CD4-positive, alpha-beta memory T cell (primary cell): ENCODE measurements around the gene LYPD6B. TPM values are rescaled to one million over a fixed set of nuclear protein-coding genes. Genes with fewer than 3 reads are reported as not detected.

Experiments
- CTCF ChIA-PET: fragments of 350-600 bp; sonication (Branson Sonifier 250); formaldehyde crosslinking; loops from one replicate; lab custom pipeline; 2021; ENCODE audit warnings: inconsistent platforms; ENCODE audit not compliant: partially characterized antibody; lab: Charles Lee
- POLR2A ChIA-PET: fragments of 350-600 bp; sonication (Branson Sonifier 250); formaldehyde crosslinking; loops from one replicate; lab custom pipeline; 2021; ENCODE audit not compliant: partially characterized antibody; lab: Charles Lee
- DNase-seq, 5 donors: peaks; one replicate each; pipeline versions ENCODE4 v3.0.0 to v3.0.0-alpha.2; 2020 to 2022; ENCODE audit warnings: mixed read lengths in 1 of 5
- H3K27ac ChIP-seq: one replicate; pipeline ENCODE4 v1.7.0; 2013; ENCODE audit warnings: low read depth, low read length
- H3K27me3 ChIP-seq: 2 replicates; pipeline ENCODE4 v1.7.0; 2013; ENCODE audit warnings: mild to moderate bottlenecking, low read length, moderate library complexity; ENCODE audit not compliant: insufficient read depth
- H3K36me3 ChIP-seq: 2 replicates; pipeline ENCODE4 v1.7.0; 2013; ENCODE audit warnings: mild to moderate bottlenecking, low read length, moderate library complexity; ENCODE audit not compliant: insufficient read depth
- H3K4me1 ChIP-seq: 2 replicates; pipeline ENCODE4 v1.7.0; 2013; ENCODE audit warnings: mild to moderate bottlenecking, low read length, moderate library complexity; ENCODE audit not compliant: insufficient read depth
- H3K4me3 ChIP-seq, 2 donors: one replicate each; pipeline ENCODE4 v1.7.0; 2013; ENCODE audit warnings: low read length in 2 of 2, mild to moderate bottlenecking in 1 of 2
- H3K9me3 ChIP-seq, 2 donors: one replicate each; pipeline ENCODE4 v1.7.0; 2013; ENCODE audit warnings: low read length in 2 of 2, control low read depth in 1 of 2; ENCODE audit not compliant: control insufficient read depth in 1 of 2
- H3K27ac Mint-ChIP-seq, 7 donors: one replicate each; pipeline ENCODE4 v1.8.0; 2020 to 2021; ENCODE audit warnings: mixed read lengths in 7 of 7, mild to moderate bottlenecking in 6 of 7, inconsistent platforms in 3 of 7, moderate library complexity in 3 of 7
- H3K27me3 Mint-ChIP-seq, 2 donors: one replicate each; pipeline ENCODE4 v1.8.0; 2020 to 2021; ENCODE audit warnings: mixed read lengths in 2 of 2
- H3K36me3 Mint-ChIP-seq, 2 donors: one replicate each; pipeline ENCODE4 v1.8.0; 2020 to 2021; ENCODE audit warnings: mixed read lengths in 2 of 2, inconsistent platforms in 1 of 2, mild to moderate bottlenecking in 1 of 2
- H3K4me1 Mint-ChIP-seq, 4 donors: one replicate each; pipeline ENCODE4 v1.8.0; 2020 to 2021; ENCODE audit warnings: mixed read lengths in 4 of 4, mild to moderate bottlenecking in 1 of 4
- H3K4me3 Mint-ChIP-seq, 8 donors: one replicate each; pipeline ENCODE4 v1.8.0; 2020 to 2021; ENCODE audit warnings: mixed read lengths in 8 of 8, mild to moderate bottlenecking in 7 of 8, moderate library complexity in 6 of 8, inconsistent platforms in 3 of 8
- H3K9me3 Mint-ChIP-seq, 8 donors: one replicate each; pipeline ENCODE4 v1.8.0; 2020 to 2021; ENCODE audit warnings: mixed read lengths in 8 of 8, mild to moderate bottlenecking in 5 of 8, inconsistent platforms in 3 of 8, moderate library complexity in 1 of 8
- intact Hi-C: fragments of 100-400 bp; cut with micrococcal nuclease; formaldehyde crosslinking; loops from one replicate; pipeline ENCODE4 v1.15.1; 2023
- polyA plus RNA-seq, 2 donors: library from polyadenylated mRNA; unstranded; fragments of 300-500 nt; fragmentation: Illumina TruSeq; gene quantifications; one replicate each; pipeline ENCODE4 v1.2.3, GENCODE V29; 2021
- total RNA-seq, 2 experiments: library from RNA; stranded (reverse); gene quantifications; one replicate each; pipeline ENCODE4 v1.2.3, GENCODE V29; 2021

LYPD6B gene
- total and polyA plus RNA-seq, 4 experiments from 2014 or later: not detected

DNA sequence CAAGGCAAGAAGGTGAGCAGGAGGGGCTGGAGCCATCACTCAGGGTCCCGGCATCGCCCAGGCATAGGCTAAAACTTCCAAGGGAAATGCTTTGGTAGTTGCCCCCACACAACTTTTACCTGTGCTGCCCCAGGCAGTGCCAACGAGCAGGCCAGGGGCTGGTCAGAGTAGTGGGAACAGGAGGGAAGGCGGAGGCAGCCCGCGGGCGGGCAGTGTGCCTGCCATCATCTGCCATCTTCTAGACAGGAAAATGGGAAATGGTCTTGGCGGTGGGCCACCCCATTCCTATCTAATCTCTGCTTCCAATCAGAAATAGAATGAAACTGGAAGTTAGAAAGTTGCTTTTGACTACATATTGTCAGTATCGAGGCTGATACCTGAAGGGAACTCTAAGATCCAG is 26.0 kb upstream of the LYPD6B start:
- H3K27me3 Mint-ChIP-seq: no peaks in the 10 kb centered on the region
- Histone ChIP-seq H3K9me3 (no peaks in the 10 kb centered on the region), H3K36me3 (peaks cover 11% of the 10 kb centered on the region), H3K4me1 (no peaks in the 10 kb centered on the region), H3K27me3 (no peaks in the 10 kb centered on the region), H3K4me3 (no peak overlapping the region), H3K27ac (no peak overlapping the region)
- H3K4me3 Mint-ChIP-seq: no peak overlapping the region
- intact Hi-C loops: no loop called here
- peaks cover 20 to 38% of the 10 kb centered on the region in 2 donors for H3K36me3 Mint-ChIP-seq
- no peak for DNase-seq
- ChIA-PET CTCF (interaction anchor here (2.5 kb wide), 1 partner anchor 549 kb away, joined by 9 read pairs; no protein-coding TSS in a partner anchor), POLR2A (no interaction called here)
- H3K27ac Mint-ChIP-seq: peak overlapping the region in 1 of 7 donors; percentile 6
- peaks cover 2 to 11% (median 5%) of the 10 kb centered on the region in 4 donors for H3K4me1 Mint-ChIP-seq
- H3K9me3 Mint-ChIP-seq: no peaks in the 10 kb centered on the region

DNA sequence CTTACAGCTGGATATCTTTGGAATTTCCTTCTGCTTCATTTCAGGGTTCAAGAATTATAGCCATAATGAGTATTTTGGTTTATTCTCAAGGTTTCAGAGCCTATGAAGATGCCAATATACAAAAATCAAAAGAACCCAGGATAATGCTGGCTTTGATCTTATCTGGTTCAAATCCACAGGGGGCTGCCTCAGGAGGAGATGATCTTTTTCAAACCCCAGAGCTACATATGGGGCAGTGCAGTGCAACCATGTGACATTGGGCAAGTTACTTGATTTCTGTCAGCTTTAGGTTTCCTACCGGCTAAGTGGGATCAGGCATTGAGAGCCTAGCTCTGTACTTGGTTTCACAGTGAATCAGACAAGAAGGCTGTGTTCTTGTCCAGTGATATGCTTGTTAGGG is 23.0 kb upstream of the LYPD6B start:
- H3K27ac Mint-ChIP-seq: peak overlapping the region in 2 of 7 donors; percentile 1 to 4
- no peaks in the 10 kb centered on the region for H3K27me3 Mint-ChIP-seq
- CTCF ChIA-PET: interaction anchor here (1.0 to 7.3 kb wide), 7 partner anchors 14 to 557 kb away, joined by 3 to 98 read pairs (median 18); partner anchors contain the start of gene LYPD6B
- Histone ChIP-seq H3K4me1 (no peaks in the 10 kb centered on the region), H3K27ac (no peak overlapping the region), H3K36me3 (peaks cover 11% of the 10 kb centered on the region), H3K4me3 (no peak overlapping the region), H3K27me3 (no peaks in the 10 kb centered on the region), H3K9me3 (no peaks in the 10 kb centered on the region)
- H3K36me3 Mint-ChIP-seq: peaks cover 11 to 28% of the 10 kb centered on the region in 2 donors
- intact Hi-C loops: no loop called here
- POLR2A ChIA-PET: no interaction called here
- H3K4me3 Mint-ChIP-seq: no peak overlapping the region
- H3K9me3 Mint-ChIP-seq: no peaks in the 10 kb centered on the region
- H3K4me1 Mint-ChIP-seq: peaks cover 2 to 12% (median 6%) of the 10 kb centered on the region in 4 donors
- no peak for DNase-seq

DNA sequence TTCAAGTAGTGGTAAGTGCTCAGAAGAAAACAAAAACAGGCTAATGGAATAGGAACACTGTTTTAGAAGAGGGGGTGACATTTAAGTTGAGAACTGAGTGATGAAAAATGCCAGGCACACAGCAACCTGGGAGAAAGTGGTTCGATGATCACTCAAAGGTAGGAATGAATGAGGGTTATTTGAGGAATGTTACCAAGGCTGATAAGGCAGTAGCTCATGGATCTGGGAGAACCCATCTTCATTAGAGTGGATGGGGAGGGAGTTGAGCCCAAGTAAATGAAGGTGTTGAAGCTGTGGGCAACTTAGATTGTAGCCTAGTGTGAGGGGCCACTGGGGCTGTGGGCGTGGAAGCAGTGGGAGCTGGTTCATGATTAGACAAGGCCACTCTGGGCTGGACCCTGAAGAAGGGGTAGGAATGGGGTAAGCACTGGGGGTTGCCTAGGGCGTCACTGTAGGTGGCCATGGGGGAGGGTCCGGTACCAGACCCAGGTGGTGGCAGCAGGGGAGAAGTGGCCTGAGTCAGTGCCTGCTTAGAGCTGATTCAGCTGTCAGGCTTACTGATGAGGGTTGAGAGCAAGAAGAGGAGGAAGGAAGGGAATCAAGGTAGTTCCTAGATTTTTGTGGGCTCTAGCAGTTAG is 22.5 kb upstream of the LYPD6B start:
- peak overlapping the region in 2 of 7 donors; percentile 1 to 49 for H3K27ac Mint-ChIP-seq
- no peak overlapping the region for H3K27ac ChIP-seq
- no peaks in the 10 kb centered on the region for H3K4me1 ChIP-seq
- H3K27me3 ChIP-seq: no peaks in the 10 kb centered on the region
- no peaks in the 10 kb centered on the region for H3K9me3 Mint-ChIP-seq
- H3K4me1 Mint-ChIP-seq: peaks cover 2 to 12% (median 6%) of the 10 kb centered on the region in 4 donors
- CTCF ChIA-PET: interaction anchor here (1.0 to 7.3 kb wide), 16 partner anchors 7 to 1041 kb away, joined by 3 to 98 read pairs (median 8); partner anchors contain the start of gene LYPD6B
- peaks cover 7% of the 10 kb centered on the region for H3K36me3 ChIP-seq
- no peak overlapping the region for H3K4me3 Mint-ChIP-seq
- no peak overlapping the region for H3K4me3 ChIP-seq
- H3K27me3 Mint-ChIP-seq: no peaks in the 10 kb centered on the region
- DNase-seq: no peak
- no peaks in the 10 kb centered on the region for H3K9me3 ChIP-seq
- intact Hi-C loops: no loop called here
- peaks cover 10 to 23% of the 10 kb centered on the region in 2 donors for H3K36me3 Mint-ChIP-seq
- POLR2A ChIA-PET: interaction anchor here (1.3 kb wide), 1 partner anchor 545 kb away, joined by 4 read pairs; no protein-coding TSS in a partner anchor

DNA sequence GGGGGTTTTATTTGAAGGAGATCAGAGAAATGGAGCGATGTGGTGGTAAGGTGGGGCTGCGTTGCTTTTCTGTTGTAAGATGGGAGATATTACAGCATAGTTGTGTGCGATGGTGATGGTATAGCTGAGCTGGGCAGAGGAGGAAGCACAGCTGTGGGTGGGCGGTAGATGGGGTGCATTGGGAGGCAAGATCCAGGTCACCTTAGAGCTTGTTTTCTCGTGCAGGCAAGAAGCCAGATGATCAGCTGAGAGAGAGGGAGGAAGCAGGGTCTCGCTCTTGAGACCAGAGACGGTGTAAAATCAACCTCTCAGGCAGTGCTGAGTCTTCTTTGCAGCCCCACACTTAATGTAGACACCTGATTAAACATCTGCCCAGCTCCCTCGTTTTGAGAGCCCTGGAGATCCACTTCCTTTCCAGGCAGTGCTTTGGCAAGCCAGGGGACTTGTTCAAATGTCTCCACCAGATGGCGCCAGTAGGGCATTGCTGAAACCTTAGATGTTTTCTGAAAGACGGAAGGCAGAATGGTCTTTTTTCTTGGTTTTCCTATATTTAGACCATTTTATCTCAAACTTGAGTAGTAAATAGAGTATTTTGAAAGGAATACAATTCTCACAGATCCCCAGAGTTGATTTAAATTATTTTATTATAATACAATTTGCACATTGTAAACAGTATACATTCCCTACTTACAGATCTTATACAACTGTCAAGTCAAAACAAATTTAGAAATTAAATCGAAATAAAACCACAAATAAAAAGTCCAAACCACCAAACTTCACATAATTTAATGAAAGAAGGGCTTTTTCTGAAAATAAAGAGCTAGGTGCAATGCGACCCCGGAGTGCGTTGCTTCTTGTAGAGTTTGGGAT is 21.1 kb upstream of the LYPD6B start:
- peaks cover 0 to 11% of the 10 kb centered on the region in 2 donors for H3K36me3 Mint-ChIP-seq
- peak overlapping the region in 2 of 7 donors; percentile 26 for H3K27ac Mint-ChIP-seq
- ChIA-PET CTCF (interaction anchor here (0.7 to 7.3 kb wide), 32 partner anchors 8 to 1528 kb away, joined by 3 to 98 read pairs (median 4); partner anchors contain the start of gene LYPD6B), POLR2A (interaction anchor here (1.3 kb wide), 1 partner anchor 544 kb away, joined by 4 read pairs; no protein-coding TSS in a partner anchor)
- Histone ChIP-seq H3K36me3 (no peaks in the 10 kb centered on the region), H3K4me3 (no peak overlapping the region), H3K27me3 (no peaks in the 10 kb centered on the region), H3K27ac (no peak overlapping the region), H3K9me3 (no peaks in the 10 kb centered on the region), H3K4me1 (no peaks in the 10 kb centered on the region)
- H3K4me3 Mint-ChIP-seq: no peak overlapping the region
- H3K27me3 Mint-ChIP-seq: no peaks in the 10 kb centered on the region
- intact Hi-C loops: loop anchor here (1.0 kb wide), 1 partner anchor 296 kb away; no protein-coding TSS in a partner anchor
- peak; percentile 60 to 72 (median 65) for DNase-seq
- no peaks in the 10 kb centered on the region for H3K9me3 Mint-ChIP-seq
- peaks cover 2 to 12% (median 6%) of the 10 kb centered on the region in 4 donors for H3K4me1 Mint-ChIP-seq

DNA sequence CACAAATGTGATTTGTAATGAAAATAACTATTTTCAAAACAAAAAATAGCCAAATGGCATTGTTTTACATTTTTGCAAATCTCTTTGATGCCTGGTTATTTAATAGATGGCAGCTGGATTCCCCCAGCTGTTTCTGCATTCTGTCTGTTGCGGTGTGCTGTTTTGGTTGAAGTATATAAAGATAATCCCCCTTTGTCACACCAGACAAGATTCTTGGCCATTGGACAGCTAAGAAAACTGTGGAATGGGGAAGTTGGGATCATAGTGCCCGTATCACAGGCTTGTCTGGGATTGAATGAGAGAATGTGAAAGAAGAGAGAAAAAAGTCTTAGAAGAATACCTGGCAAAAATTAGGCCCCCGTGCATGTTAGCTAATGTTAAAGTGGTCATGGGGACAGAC is 19.5 kb upstream of the LYPD6B start:
- Histone ChIP-seq H3K27me3 (no peaks in the 10 kb centered on the region), H3K36me3 (no peaks in the 10 kb centered on the region), H3K4me3 (no peak overlapping the region), H3K27ac (no peak overlapping the region), H3K4me1 (no peaks in the 10 kb centered on the region), H3K9me3 (no peaks in the 10 kb centered on the region)
- ChIA-PET POLR2A (no interaction called here), CTCF (interaction anchor here (1.0 to 7.3 kb wide), 7 partner anchors 10 to 542 kb away, joined by 4 to 98 read pairs (median 24); partner anchors contain the start of gene LYPD6B)
- Mint-ChIP-seq H3K27me3 (no peaks in the 10 kb centered on the region), H3K9me3 (no peaks in the 10 kb centered on the region), H3K4me1 (peaks cover 2 to 12% (median 6%) of the 10 kb centered on the region in 4 donors), H3K27ac (no peak overlapping the region), H3K4me3 (no peak overlapping the region), H3K36me3 (peaks cover 5 to 11% of the 10 kb centered on the region in 2 donors)
- intact Hi-C loops: no loop called here
- no peak for DNase-seq

DNA sequence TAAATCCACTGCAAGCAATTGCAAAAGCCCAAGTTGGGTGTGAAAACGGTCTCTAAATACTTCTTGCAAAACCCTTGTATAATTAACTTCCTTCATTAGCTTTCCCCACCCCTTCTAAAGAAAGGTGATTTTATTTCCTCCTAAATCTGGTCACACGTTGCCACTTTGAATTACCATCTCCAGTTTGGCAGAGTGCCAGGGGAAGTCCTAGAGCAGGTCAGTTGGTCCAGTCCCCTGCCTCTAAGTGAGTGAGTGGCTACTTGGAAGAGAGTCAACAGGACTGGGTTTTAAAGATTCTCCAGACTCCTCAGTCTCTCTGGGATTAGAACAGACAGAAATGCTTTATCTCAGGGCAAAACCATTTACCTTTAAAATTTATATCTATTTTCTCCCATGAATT is 18.7 kb upstream of the LYPD6B start:
- POLR2A ChIA-PET: no interaction called here
- CTCF ChIA-PET: interaction anchor here (0.7 to 7.3 kb wide), 8 partner anchors 10 to 541 kb away, joined by 3 to 98 read pairs (median 21); partner anchors contain the start of gene LYPD6B
- Mint-ChIP-seq H3K27me3 (no peaks in the 10 kb centered on the region), H3K4me3 (no peak overlapping the region), H3K36me3 (peaks cover 5 to 15% of the 10 kb centered on the region in 2 donors), H3K9me3 (no peaks in the 10 kb centered on the region), H3K27ac (no peak overlapping the region), H3K4me1 (peaks cover 2 to 12% (median 6%) of the 10 kb centered on the region in 4 donors)
- no peaks in the 10 kb centered on the region for H3K36me3 ChIP-seq
- H3K9me3 ChIP-seq: no peaks in the 10 kb centered on the region
- no peaks in the 10 kb centered on the region for H3K4me1 ChIP-seq
- no peaks in the 10 kb centered on the region for H3K27me3 ChIP-seq
- DNase-seq: no peak
- intact Hi-C loops: no loop called here
- H3K4me3 ChIP-seq: no peak overlapping the region
- no peak overlapping the region for H3K27ac ChIP-seq
